WTC11 (cell line): ENCODE results near the gene UNC13C. TPM values are rescaled to one million over a fixed set of nuclear protein-coding genes. Genes with fewer than 3 reads are reported as not detected.

Source experiments
- ATAC-seq: fragments of 200-7000 bp; cut with Tn5 transposase; 2 replicates; pipeline ENCODE4 v1.10.0; 2021; ENCODE audit warnings: mild to moderate bottlenecking, moderate library complexity
- CTCF ChIA-PET: fragments of 300-600 bp; sonication (Branson Sonifier 250); formaldehyde crosslinking; loops from one replicate; lab custom pipeline; 2021; ENCODE audit warnings: antibody characterized with exemption; lab: Charles Lee
- POLR2A ChIA-PET: fragments of 350-600 bp; sonication (Branson Sonifier 250); formaldehyde crosslinking; loops from one replicate; lab custom pipeline; 2021; ENCODE audit warnings: antibody characterized with exemption; lab: Charles Lee
- DNase-seq: peaks from one replicate; pipeline ENCODE4 v3.0.0; 2021; ENCODE audit warnings: low spot score
- H3K27ac Mint-ChIP-seq: 2 replicates; pipeline ENCODE4 v1.8.0; 2021; ENCODE audit warnings: mixed read lengths
- H3K27me3 Mint-ChIP-seq: 2 replicates; pipeline ENCODE4 v1.8.0; 2021; ENCODE audit warnings: low read depth, mild to moderate bottlenecking, moderate library complexity, mixed read lengths
- H3K36me3 Mint-ChIP-seq: 2 replicates; pipeline ENCODE4 v1.8.0; 2021; ENCODE audit warnings: mixed read lengths
- H3K4me1 Mint-ChIP-seq: 2 replicates; pipeline ENCODE4 v1.8.0; 2022; ENCODE audit warnings: mixed read lengths
- H3K4me3 Mint-ChIP-seq: 2 replicates; pipeline ENCODE4 v1.8.0; 2021; ENCODE audit warnings: mild to moderate bottlenecking, moderate library complexity, mixed read lengths
- H3K9me3 Mint-ChIP-seq: 2 replicates; pipeline ENCODE4 v1.8.0; 2021; ENCODE audit warnings: mixed read lengths
- FOXK1 ChIP-seq: sonication (generic); formaldehyde crosslinking; IDR thresholded peaks from 2 replicates; pipeline ENCODE4 v1.8.0; 2022; ENCODE audit warnings: mild to moderate bottlenecking, moderate library complexity, missing genetic modification reagents
- NFE2L1 ChIP-seq: sonication (generic); formaldehyde crosslinking; IDR thresholded peaks from 2 replicates; pipeline ENCODE4 v1.8.1; 2023; ENCODE audit warnings: missing genetic modification reagents
- OVOL2 ChIP-seq: fragments of 250-450 bp; sonication (Bioruptor Pico); IDR thresholded peaks from 2 replicates; pipeline ENCODE4 v1.9.0; 2021; ENCODE audit warnings: mild to moderate bottlenecking, borderline replicate concordance
- PRRX2 ChIP-seq: fragments of 250-450 bp; sonication (Bioruptor Pico); IDR thresholded peaks from 2 replicates; pipeline ENCODE4 v1.8.0; 2021; ENCODE audit warnings: mild to moderate bottlenecking
- SP1 ChIP-seq: sonication (generic); formaldehyde crosslinking; conservative IDR thresholded peaks from 2 replicates; pipeline ENCODE4 v1.8.1; 2022; ENCODE audit warnings: missing genetic modification reagents
- TEAD1 ChIP-seq: sonication (generic); formaldehyde crosslinking; IDR thresholded peaks from 2 replicates; pipeline ENCODE4 v1.8.0; 2022; ENCODE audit warnings: mild to moderate bottlenecking, missing genetic modification reagents
- ZNF121 ChIP-seq: sonication (generic); formaldehyde crosslinking; IDR thresholded peaks from 2 replicates; pipeline ENCODE4 v1.8.0; 2023; ENCODE audit warnings: missing genetic modification reagents
- ZNF416 ChIP-seq: fragments of 250-450 bp; sonication (Bioruptor Pico); IDR thresholded peaks from 2 replicates; pipeline ENCODE4 v1.9.0; 2021; ENCODE audit warnings: mild to moderate bottlenecking, inconsistent platforms
- total RNA-seq: library from RNA; stranded (reverse); gene quantifications from 3 replicates; pipeline ENCODE4 v1.2.3, GENCODE V29; 2021
- TF ChIP-seq, protein P1 (sequence below): sonication (generic); formaldehyde crosslinking; IDR thresholded peaks from 2 replicates; pipeline ENCODE4 v1.8.0; 2022; ENCODE audit warnings: mild to moderate bottlenecking, missing genetic modification reagents
- TF ChIP-seq, protein P2 (sequence below): fragments of 250-450 bp; sonication (Bioruptor Pico); IDR thresholded peaks from 2 replicates; pipeline ENCODE4 v2.1.2; 2022; ENCODE audit warnings: mild to moderate bottlenecking, moderate library complexity
- TF ChIP-seq, protein P3 (sequence below): sonication (generic); formaldehyde crosslinking; IDR thresholded peaks from 2 replicates; pipeline ENCODE4 v1.8.1; 2022; ENCODE audit warnings: low read depth, mild to moderate bottlenecking, moderate library complexity, missing genetic modification reagents, borderline replicate concordance
- TF ChIP-seq, protein P4 (sequence below): sonication (generic); formaldehyde crosslinking; IDR thresholded peaks from 2 replicates; pipeline ENCODE4 v1.8.1; 2022; ENCODE audit warnings: missing genetic modification reagents, borderline replicate concordance
- TF ChIP-seq, protein P5 (sequence below): sonication (generic); formaldehyde crosslinking; IDR thresholded peaks from 2 replicates; pipeline ENCODE4 v1.8.0; 2022; ENCODE audit warnings: missing genetic modification reagents
- TF ChIP-seq, protein P6 (sequence below): sonication (generic); formaldehyde crosslinking; IDR thresholded peaks from 2 replicates; pipeline ENCODE4 v1.8.0; 2022; ENCODE audit warnings: mild to moderate bottlenecking, missing genetic modification reagents
- TF ChIP-seq, protein P7 (sequence below): sonication (generic); formaldehyde crosslinking; IDR thresholded peaks from 2 replicates; pipeline ENCODE4 v1.8.1; 2023; ENCODE audit warnings: mild to moderate bottlenecking, missing genetic modification reagents
- TF ChIP-seq, protein P8 (sequence below): fragments of 250-450 bp; sonication (Bioruptor Pico); IDR thresholded peaks from 2 replicates; pipeline ENCODE4 v1.9.0; 2021; ENCODE audit warnings: mild to moderate bottlenecking
- TF ChIP-seq, protein P9 (sequence below): sonication (generic); formaldehyde crosslinking; IDR thresholded peaks from 2 replicates; pipeline ENCODE4 v1.8.1; 2023; ENCODE audit warnings: mild to moderate bottlenecking, missing genetic modification reagents
- TF ChIP-seq, protein P10 (sequence below): fragments of 200-600 bp; IDR thresholded peaks from 2 replicates; pipeline ENCODE4 v1.8.0; 2022; ENCODE audit warnings: antibody characterized with exemption
- TF ChIP-seq, protein P11 (sequence below): sonication (generic); formaldehyde crosslinking; conservative IDR thresholded peaks from 2 replicates; pipeline ENCODE4 v1.8.1; 2022; ENCODE audit warnings: mild to moderate bottlenecking, missing genetic modification reagents

UNC13C gene
- total RNA-seq, 1 experiment from 2014 or later = 0.07 TPM

DNA sequence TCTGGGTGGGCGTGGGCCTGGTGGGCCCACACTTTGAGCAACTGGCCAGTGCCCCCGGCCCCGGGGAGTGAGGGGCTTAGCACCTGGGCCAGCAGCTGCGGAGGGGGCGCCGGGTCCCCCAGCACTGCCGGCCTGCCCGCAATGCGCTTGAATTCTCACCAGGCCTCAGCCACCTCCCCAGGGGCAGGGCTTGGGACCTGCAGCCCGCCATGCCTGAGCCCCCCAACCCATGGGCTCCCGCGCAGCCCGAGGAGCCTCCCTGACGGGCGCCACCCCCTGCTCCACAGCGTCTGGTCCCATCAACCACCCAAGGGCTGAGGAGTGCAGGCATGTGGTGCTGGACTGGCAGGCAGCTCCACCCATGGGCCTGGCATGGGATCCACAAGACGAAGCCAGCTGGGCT is 484.3 kb downstream of the UNC13C start:
- ChIA-PET POLR2A (no interaction called here), CTCF (no interaction called here)
- ATAC-seq = no peak
- Mint-ChIP-seq H3K4me3 (no peak overlapping the region), H3K36me3 (peaks cover 29% of the 10 kb centered on the region), H3K27ac (no peak overlapping the region), H3K27me3 (peaks cover 3% of the 10 kb centered on the region; the same call in 1 of the 2 replicates), H3K4me1 (no peaks in the 10 kb centered on the region), H3K9me3 (peaks cover 54% of the 10 kb centered on the region)
- DNase-seq = no peak
- TF ChIP-seq, protein P1, sequence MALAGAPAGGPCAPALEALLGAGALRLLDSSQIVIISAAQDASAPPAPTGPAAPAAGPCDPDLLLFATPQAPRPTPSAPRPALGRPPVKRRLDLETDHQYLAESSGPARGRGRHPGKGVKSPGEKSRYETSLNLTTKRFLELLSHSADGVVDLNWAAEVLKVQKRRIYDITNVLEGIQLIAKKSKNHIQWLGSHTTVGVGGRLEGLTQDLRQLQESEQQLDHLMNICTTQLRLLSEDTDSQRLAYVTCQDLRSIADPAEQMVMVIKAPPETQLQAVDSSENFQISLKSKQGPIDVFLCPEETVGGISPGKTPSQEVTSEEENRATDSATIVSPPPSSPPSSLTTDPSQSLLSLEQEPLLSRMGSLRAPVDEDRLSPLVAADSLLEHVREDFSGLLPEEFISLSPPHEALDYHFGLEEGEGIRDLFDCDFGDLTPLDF = no peak
- TF ChIP-seq, protein P2, sequence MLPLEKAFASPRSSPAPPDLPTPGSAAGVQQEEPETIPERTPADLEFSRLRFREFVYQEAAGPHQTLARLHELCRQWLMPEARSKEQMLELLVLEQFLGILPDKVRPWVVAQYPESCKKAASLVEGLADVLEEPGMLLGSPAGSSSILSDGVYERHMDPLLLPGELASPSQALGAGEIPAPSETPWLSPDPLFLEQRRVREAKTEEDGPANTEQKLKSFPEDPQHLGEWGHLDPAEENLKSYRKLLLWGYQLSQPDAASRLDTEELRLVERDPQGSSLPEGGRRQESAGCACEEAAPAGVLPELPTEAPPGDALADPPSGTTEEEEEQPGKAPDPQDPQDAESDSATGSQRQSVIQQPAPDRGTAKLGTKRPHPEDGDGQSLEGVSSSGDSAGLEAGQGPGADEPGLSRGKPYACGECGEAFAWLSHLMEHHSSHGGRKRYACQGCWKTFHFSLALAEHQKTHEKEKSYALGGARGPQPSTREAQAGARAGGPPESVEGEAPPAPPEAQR (CRISPR knock-in tag) = no peak
- TF ChIP-seq SP1 (CRISPR knock-in tag) = no peak
- TF ChIP-seq, protein P3, sequence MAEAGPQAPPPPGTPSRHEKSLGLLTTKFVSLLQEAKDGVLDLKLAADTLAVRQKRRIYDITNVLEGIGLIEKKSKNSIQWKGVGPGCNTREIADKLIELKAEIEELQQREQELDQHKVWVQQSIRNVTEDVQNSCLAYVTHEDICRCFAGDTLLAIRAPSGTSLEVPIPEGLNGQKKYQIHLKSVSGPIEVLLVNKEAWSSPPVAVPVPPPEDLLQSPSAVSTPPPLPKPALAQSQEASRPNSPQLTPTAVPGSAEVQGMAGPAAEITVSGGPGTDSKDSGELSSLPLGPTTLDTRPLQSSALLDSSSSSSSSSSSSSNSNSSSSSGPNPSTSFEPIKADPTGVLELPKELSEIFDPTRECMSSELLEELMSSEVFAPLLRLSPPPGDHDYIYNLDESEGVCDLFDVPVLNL (CRISPR knock-in tag) = no peak
- TF ChIP-seq, protein P4, sequence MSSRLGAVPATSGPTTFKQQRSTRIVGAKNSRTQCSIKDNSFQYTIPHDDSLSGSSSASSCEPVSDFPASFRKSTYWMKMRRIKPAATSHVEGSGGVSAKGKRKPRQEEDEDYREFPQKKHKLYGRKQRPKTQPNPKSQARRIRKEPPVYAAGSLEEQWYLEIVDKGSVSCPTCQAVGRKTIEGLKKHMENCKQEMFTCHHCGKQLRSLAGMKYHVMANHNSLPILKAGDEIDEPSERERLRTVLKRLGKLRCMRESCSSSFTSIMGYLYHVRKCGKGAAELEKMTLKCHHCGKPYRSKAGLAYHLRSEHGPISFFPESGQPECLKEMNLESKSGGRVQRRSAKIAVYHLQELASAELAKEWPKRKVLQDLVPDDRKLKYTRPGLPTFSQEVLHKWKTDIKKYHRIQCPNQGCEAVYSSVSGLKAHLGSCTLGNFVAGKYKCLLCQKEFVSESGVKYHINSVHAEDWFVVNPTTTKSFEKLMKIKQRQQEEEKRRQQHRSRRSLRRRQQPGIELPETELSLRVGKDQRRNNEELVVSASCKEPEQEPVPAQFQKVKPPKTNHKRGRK = no peak
- no peak for TF ChIP-seq OVOL2 (CRISPR knock-in tag)
- TF ChIP-seq, protein P5, sequence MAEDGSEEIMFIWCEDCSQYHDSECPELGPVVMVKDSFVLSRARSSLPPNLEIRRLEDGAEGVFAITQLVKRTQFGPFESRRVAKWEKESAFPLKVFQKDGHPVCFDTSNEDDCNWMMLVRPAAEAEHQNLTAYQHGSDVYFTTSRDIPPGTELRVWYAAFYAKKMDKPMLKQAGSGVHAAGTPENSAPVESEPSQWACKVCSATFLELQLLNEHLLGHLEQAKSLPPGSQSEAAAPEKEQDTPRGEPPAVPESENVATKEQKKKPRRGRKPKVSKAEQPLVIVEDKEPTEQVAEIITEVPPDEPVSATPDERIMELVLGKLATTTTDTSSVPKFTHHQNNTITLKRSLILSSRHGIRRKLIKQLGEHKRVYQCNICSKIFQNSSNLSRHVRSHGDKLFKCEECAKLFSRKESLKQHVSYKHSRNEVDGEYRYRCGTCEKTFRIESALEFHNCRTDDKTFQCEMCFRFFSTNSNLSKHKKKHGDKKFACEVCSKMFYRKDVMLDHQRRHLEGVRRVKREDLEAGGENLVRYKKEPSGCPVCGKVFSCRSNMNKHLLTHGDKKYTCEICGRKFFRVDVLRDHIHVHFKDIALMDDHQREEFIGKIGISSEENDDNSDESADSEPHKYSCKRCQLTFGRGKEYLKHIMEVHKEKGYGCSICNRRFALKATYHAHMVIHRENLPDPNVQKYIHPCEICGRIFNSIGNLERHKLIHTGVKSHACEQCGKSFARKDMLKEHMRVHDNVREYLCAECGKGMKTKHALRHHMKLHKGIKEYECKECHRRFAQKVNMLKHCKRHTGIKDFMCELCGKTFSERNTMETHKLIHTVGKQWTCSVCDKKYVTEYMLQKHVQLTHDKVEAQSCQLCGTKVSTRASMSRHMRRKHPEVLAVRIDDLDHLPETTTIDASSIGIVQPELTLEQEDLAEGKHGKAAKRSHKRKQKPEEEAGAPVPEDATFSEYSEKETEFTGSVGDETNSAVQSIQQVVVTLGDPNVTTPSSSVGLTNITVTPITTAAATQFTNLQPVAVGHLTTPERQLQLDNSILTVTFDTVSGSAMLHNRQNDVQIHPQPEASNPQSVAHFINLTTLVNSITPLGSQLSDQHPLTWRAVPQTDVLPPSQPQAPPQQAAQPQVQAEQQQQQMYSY (CRISPR knock-in tag) = no peak
- TF ChIP-seq, protein P6, sequence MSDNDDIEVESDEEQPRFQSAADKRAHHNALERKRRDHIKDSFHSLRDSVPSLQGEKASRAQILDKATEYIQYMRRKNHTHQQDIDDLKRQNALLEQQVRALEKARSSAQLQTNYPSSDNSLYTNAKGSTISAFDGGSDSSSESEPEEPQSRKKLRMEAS (CRISPR knock-in tag) = no peak
- no peak for TF ChIP-seq NFE2L1
- TF ChIP-seq ZNF121 (CRISPR knock-in tag) = no peak
- no peak for TF ChIP-seq FOXK1 (CRISPR knock-in tag)
- TF ChIP-seq ZNF416 = no peak
- TF ChIP-seq, protein P7, sequence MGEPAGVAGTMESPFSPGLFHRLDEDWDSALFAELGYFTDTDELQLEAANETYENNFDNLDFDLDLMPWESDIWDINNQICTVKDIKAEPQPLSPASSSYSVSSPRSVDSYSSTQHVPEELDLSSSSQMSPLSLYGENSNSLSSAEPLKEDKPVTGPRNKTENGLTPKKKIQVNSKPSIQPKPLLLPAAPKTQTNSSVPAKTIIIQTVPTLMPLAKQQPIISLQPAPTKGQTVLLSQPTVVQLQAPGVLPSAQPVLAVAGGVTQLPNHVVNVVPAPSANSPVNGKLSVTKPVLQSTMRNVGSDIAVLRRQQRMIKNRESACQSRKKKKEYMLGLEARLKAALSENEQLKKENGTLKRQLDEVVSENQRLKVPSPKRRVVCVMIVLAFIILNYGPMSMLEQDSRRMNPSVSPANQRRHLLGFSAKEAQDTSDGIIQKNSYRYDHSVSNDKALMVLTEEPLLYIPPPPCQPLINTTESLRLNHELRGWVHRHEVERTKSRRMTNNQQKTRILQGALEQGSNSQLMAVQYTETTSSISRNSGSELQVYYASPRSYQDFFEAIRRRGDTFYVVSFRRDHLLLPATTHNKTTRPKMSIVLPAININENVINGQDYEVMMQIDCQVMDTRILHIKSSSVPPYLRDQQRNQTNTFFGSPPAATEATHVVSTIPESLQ = no peak
- TF ChIP-seq, protein P8, sequence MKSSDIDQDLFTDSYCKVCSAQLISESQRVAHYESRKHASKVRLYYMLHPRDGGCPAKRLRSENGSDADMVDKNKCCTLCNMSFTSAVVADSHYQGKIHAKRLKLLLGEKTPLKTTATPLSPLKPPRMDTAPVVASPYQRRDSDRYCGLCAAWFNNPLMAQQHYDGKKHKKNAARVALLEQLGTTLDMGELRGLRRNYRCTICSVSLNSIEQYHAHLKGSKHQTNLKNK (CRISPR knock-in tag) = no peak
- TF ChIP-seq, protein P9, sequence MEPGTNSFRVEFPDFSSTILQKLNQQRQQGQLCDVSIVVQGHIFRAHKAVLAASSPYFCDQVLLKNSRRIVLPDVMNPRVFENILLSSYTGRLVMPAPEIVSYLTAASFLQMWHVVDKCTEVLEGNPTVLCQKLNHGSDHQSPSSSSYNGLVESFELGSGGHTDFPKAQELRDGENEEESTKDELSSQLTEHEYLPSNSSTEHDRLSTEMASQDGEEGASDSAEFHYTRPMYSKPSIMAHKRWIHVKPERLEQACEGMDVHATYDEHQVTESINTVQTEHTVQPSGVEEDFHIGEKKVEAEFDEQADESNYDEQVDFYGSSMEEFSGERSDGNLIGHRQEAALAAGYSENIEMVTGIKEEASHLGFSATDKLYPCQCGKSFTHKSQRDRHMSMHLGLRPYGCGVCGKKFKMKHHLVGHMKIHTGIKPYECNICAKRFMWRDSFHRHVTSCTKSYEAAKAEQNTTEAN = no peak
- no peak for TF ChIP-seq PRRX2
- TF ChIP-seq, protein P10, sequence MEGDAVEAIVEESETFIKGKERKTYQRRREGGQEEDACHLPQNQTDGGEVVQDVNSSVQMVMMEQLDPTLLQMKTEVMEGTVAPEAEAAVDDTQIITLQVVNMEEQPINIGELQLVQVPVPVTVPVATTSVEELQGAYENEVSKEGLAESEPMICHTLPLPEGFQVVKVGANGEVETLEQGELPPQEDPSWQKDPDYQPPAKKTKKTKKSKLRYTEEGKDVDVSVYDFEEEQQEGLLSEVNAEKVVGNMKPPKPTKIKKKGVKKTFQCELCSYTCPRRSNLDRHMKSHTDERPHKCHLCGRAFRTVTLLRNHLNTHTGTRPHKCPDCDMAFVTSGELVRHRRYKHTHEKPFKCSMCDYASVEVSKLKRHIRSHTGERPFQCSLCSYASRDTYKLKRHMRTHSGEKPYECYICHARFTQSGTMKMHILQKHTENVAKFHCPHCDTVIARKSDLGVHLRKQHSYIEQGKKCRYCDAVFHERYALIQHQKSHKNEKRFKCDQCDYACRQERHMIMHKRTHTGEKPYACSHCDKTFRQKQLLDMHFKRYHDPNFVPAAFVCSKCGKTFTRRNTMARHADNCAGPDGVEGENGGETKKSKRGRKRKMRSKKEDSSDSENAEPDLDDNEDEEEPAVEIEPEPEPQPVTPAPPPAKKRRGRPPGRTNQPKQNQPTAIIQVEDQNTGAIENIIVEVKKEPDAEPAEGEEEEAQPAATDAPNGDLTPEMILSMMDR = no peak
- TF ChIP-seq, protein P11, sequence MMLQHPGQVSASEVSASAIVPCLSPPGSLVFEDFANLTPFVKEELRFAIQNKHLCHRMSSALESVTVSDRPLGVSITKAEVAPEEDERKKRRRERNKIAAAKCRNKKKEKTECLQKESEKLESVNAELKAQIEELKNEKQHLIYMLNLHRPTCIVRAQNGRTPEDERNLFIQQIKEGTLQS (CRISPR knock-in tag) = no peak
- TF ChIP-seq TEAD1 (CRISPR knock-in tag) = no peak
